DLD1 (cell line): ENCODE data around the gene NUDT8.
"Not testable (repeated sequence)": the region's sequence is repeated elsewhere in the genome, so short reads cannot be mapped to it uniquely, and the experiment has no call there.

Experiments
- in situ Hi-C: cut with HindIII; loops from 2 replicates; pipeline ENCODE4 v1.10.0; 2017; ENCODE audit warnings: low sequenced_read_pairs

The NUDT8 gene

GRCh38 chr11:67613960-67614715 lies 15.6 kb downstream of the NUDT8 start:
- in situ Hi-C loops, result no loop called here

- in situ Hi-C loops, result no loop called here
Observed at GRCh38 chr11:67613313-67613959, 16.3 kb downstream of the NUDT8 start.

- in situ Hi-C loops, result no loop called here
Observed at GRCh38 chr11:67612751-67613150, 17.0 kb downstream of the NUDT8 start.

- in situ Hi-C loops, result no loop called here
Observed at GRCh38 chr11:67611704-67612587, 17.8 kb downstream of the NUDT8 start.

- in situ Hi-C loops, result no loop called here
Observed at GRCh38 chr11:67611165-67611564, 18.6 kb downstream of the NUDT8 start.

GRCh38 chr11:67610302-67610868 lies 19.4 kb downstream of the NUDT8 start:
- in situ Hi-C loops, result no loop called here

- in situ Hi-C loops, result no loop called here
Observed at GRCh38 chr11:67609316-67609715, 20.4 kb downstream of the NUDT8 start.

- in situ Hi-C loops, result no loop called here
Observed at GRCh38 chr11:67608486-67608885, 21.3 kb downstream of the NUDT8 start.

GRCh38 chr11:67607507-67607906 lies 22.2 kb downstream of the NUDT8 start:
- in situ Hi-C loops, result no loop called here

- in situ Hi-C loops, result no loop called here
Observed at GRCh38 chr11:67606492-67607295, 23.0 kb downstream of the NUDT8 start, which contains the start of gene NDUFV1. Gene NDUFV1 (plus strand): TSS chr11:67606936. CDS start chr11:67607005, 69 bp downstream.

- in situ Hi-C loops, result no loop called here
Observed at GRCh38 chr11:67606093-67606491, 23.6 kb downstream of the NUDT8 start.

- in situ Hi-C loops, result no loop called here
Observed at GRCh38 chr11:67605231-67606011, 24.3 kb downstream of the NUDT8 start.

GRCh38 chr11:67604815-67605214 lies 24.9 kb downstream of the NUDT8 start:
- in situ Hi-C loops, result no loop called here

GRCh38 chr11:67604119-67604518 lies 25.6 kb downstream of the NUDT8 start:
- in situ Hi-C loops, result not testable (repeated sequence)

- in situ Hi-C loops, result no loop called here
Observed at GRCh38 chr11:67601098-67601497, 28.6 kb downstream of the NUDT8 start.

GRCh38 chr11:67600324-67601029 lies 29.3 kb downstream of the NUDT8 start:
- in situ Hi-C loops, result no loop called here

GRCh38 chr11:67599149-67599548 lies 30.6 kb downstream of the NUDT8 start:
- in situ Hi-C loops, result no loop called here

GRCh38 chr11:67597963-67598362 lies 31.8 kb downstream of the NUDT8 start:
- in situ Hi-C loops, result not testable (repeated sequence)

- in situ Hi-C loops, result not testable (repeated sequence)
Observed at GRCh38 chr11:67597458-67597857, 32.3 kb downstream of the NUDT8 start.
